ENCODE results near the gene HAGHL. TPM values are rescaled to one million over a fixed set of nuclear protein-coding genes. Genes with fewer than 3 reads are reported as not detected.

The HAGHL gene, protein sequence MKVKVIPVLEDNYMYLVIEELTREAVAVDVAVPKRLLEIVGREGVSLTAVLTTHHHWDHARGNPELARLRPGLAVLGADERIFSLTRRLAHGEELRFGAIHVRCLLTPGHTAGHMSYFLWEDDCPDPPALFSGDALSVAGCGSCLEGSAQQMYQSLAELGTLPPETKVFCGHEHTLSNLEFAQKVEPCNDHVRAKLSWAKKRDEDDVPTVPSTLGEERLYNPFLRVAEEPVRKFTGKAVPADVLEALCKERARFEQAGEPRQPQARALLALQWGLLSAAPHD
- 6.5 TPM for polyA plus RNA-seq (2013, experiment 1 of 4)
- polyA plus RNA-seq (2013, experiment 2 of 4), result 5.1 TPM
- 4.9 TPM for polyA plus RNA-seq (2013, experiment 3 of 4)
- 8.3 TPM for polyA plus RNA-seq (2013, experiment 4 of 4)

DNA sequence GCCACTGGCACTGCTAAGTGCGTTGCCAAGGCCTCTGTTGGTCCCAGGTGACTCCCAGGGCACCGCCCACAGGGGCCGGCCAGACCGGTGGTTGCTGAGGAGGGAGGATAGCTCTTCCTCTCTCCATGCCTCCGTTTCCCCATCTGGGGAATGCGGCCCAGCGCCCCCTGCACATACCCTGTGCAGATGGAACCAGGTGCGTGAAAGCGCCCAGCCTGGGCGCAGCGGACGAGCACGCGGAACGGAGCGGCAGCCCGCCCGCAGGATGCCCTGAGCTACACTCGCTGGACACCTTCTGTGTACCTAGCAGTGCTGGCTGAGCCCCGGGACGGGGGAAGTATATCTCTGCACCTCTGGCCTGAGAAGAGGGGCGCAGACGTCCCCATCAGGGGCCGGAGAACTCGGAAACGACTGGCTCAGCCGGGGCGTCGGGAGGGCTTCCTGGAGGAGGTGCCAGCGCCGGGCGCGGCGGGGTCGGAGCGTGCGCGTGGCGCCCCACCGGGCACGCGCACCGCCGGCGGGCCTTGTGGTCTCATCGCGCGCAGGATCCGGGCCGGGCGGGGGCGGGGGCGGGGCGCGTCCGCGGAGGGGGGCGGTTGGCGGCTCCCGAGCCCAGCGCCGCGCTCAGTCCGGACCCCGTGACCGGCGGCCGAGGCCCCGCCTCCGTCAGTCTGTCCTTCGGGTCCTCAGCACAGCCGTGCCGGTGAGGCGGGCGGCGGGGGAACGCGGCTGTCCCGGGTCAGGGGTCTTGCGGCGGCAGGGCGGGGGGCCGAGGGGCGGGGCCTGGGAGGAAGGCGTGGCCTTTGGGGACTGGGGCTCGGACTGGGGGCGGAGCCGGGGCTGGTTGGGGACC lies at the start of gene HAGHL, which contains the start of gene CCDC78:
Gene HAGHL (plus strand): TSS at position 669 of the 853 bp plus-strand sequence. CDS start 404 bp downstream, outside the sequence.
Gene CCDC78 (minus strand): TSS at position 6 of the 853 bp plus-strand sequence. CDS start 76 bp downstream, outside the sequence.
- no peak within 1 kb of the TSS for H3K27ac ChIP-seq (ENCODE audit: insufficient read depth, low read depth, low read length, poor library complexity, severe bottlenecking)
- peak within 1 kb of the TSS; percentile 49 for H3K4me3 ChIP-seq (ENCODE audit: insufficient read depth, low read depth, low read length)
- H3K9me3 ChIP-seq (ENCODE audit: control insufficient read depth, low read length), result no peaks in the 10 kb centered on the region
- peaks cover 35% of the 10 kb centered on the region for H3K27me3 ChIP-seq (ENCODE audit: control insufficient read depth, insufficient read depth, low read length, poor library complexity, severe bottlenecking)
- H3K36me3 ChIP-seq (ENCODE audit: control insufficient read depth, insufficient read depth, low read length), result no peaks in the 10 kb centered on the region
- WGBS, 2 experiments, result 3% methylated on average over 88 of the region's 88 CpGs
- H3K4me1 ChIP-seq (ENCODE audit: control insufficient read depth, insufficient read depth, low read length), result peaks cover 13% of the 10 kb centered on the region

DNA sequence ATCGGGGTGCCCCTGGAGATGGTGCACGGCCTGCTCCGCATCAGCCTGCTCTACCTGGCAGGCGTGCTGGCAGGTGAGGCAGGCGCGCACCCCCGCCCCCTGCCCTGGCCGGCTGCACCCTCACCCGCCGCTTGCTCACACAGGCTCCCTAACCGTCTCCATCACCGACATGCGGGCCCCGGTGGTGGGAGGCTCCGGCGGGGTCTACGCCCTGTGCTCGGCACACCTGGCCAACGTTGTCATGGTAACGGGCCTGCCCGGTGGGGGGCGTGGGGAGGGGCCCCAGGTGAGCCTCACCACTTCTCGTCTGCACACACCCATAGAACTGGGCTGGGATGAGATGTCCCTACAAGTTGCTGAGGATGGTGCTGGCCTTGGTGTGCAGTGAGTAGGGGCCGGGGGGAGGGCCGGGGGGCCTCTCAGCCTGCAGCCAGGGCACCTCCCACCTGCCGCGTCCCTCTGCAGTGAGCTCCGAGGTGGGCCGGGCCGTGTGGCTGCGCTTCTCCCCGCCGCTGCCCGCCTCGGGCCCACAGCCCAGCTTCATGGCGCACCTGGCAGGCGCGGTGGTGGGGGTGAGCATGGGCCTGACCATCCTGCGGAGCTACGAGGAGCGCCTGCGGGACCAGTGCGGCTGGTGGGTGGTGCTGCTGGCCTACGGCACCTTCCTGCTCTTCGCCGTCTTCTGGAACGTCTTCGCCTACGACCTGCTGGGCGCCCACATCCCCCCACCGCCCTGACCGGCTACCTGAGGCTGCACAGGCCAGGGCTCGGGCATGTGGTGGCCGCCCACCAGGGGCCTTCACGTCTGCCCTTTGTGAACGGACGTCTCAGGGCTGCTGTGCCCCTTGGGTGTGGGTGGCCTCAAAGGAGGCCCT lies 49.4 kb upstream of the HAGHL start:
- peaks cover 16% of the 10 kb centered on the region for H3K36me3 ChIP-seq (ENCODE audit: control insufficient read depth, insufficient read depth, low read length)
- H3K9me3 ChIP-seq (ENCODE audit: control insufficient read depth, low read length), result no peaks in the 10 kb centered on the region
- H3K27me3 ChIP-seq (ENCODE audit: control insufficient read depth, insufficient read depth, low read length, poor library complexity, severe bottlenecking), result peaks cover 12% of the 10 kb centered on the region
- peaks cover 14% of the 10 kb centered on the region for H3K4me1 ChIP-seq (ENCODE audit: control insufficient read depth, insufficient read depth, low read length)
- WGBS, 2 experiments, result 91 to 92% methylated on average over 57 of the region's 57 CpGs
- H3K4me3 ChIP-seq (ENCODE audit: insufficient read depth, low read depth, low read length), result no peak overlapping the region
- H3K27ac ChIP-seq (ENCODE audit: insufficient read depth, low read depth, low read length, poor library complexity, severe bottlenecking), result no peak overlapping the region

DNA sequence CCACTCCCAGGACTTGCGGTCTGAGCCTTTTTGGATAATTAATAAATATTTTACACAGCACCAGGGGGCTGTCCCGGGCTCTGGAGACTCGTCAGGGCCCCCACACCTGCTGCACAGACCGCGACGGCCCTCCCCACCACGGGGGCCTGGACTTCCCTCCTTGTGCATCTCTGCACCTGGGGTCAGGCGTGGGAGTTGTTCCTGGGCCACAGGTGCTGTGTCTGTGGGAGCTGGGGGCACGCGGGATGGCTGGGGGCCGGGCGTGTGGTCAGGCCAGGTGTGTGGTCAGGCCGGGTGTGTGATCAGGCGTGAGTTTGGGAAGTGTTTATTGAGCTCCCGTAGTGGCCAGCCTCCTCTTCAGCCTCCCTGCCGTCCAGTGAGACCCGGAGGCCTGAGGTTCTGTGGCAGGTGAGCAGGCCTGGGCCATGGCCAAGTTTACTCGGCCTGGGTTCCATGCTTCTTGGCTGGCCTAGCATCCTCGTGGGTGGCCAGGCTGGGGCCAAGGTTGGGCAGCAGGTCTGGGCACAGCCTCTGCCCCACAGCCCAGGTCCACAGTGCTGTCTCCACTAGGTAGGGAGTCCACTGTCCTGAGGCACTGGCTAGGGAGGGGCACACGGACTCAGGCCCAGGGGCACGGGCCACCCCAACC lies 48.6 kb upstream of the HAGHL start:
- WGBS, 2 experiments, result 94 to 95% methylated on average over 21 of the region's 21 CpGs
- H3K27ac ChIP-seq (ENCODE audit: insufficient read depth, low read depth, low read length, poor library complexity, severe bottlenecking), result no peak overlapping the region
- peaks cover 15% of the 10 kb centered on the region for H3K36me3 ChIP-seq (ENCODE audit: control insufficient read depth, insufficient read depth, low read length)
- H3K4me3 ChIP-seq (ENCODE audit: insufficient read depth, low read depth, low read length), result no peak overlapping the region
- H3K4me1 ChIP-seq (ENCODE audit: control insufficient read depth, insufficient read depth, low read length), result peaks cover 20% of the 10 kb centered on the region
- peaks cover 12% of the 10 kb centered on the region for H3K27me3 ChIP-seq (ENCODE audit: control insufficient read depth, insufficient read depth, low read length, poor library complexity, severe bottlenecking)
- no peaks in the 10 kb centered on the region for H3K9me3 ChIP-seq (ENCODE audit: control insufficient read depth, low read length)

DNA sequence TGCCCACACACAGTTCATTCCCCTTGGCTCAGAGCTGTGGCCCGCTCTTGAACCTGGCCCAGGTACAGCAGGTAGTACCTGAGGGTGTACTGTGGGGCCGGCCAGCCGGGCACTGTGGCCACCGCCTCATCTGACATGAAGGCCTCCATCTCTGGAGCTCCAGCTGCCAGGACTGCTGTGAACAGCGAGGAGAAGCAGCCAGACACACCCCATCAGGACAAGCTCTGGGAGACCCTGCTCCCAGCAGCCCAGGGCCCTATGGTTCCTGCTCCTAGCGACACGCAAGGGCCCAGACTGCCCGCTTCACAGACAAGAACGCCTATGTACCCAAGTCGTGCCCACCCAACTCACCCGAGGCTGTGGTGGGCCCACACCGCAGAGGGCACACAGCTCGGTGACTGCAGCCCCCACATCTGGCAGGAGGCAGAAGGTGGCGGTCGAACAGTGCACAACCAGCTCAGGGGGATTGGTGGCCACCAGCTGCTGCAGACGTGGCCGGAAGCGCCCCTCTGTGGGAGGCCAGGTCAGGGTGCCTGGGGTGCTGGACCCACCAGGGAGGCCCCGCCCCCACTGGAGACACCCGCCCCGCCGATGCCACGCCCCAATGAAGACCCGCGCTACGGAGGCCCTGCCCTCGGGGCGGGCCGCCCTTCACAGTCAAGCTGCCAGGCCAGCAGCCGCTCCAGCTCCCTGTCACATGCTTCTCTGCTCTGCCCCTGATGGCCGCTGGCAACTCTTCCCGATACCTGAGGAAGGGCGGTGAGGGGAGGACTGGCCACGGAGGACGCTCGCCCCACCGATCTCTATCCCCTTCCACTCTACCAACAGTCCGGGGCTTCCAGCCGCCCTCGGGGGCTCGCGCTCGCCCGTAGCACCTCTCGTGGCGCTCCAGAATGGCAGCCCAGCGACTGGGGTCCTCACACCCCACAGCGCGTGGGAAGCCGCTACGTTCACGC lies 47.8 kb upstream of the HAGHL start:
- 32 to 34% methylated on average over 50 to 52 of the region's 52 CpGs for WGBS, 2 experiments
- Histone ChIP-seq H3K9me3 (ENCODE audit: control insufficient read depth, low read length) (no peaks in the 10 kb centered on the region), H3K27me3 (ENCODE audit: control insufficient read depth, insufficient read depth, low read length, poor library complexity, severe bottlenecking) (peaks cover 12% of the 10 kb centered on the region), H3K4me3 (ENCODE audit: insufficient read depth, low read depth, low read length) (peak overlapping the region; percentile 42), H3K27ac (ENCODE audit: insufficient read depth, low read depth, low read length, poor library complexity, severe bottlenecking) (no peak overlapping the region), H3K4me1 (ENCODE audit: control insufficient read depth, insufficient read depth, low read length) (peaks cover 21% of the 10 kb centered on the region), H3K36me3 (ENCODE audit: control insufficient read depth, insufficient read depth, low read length) (peaks cover 15% of the 10 kb centered on the region)

DNA sequence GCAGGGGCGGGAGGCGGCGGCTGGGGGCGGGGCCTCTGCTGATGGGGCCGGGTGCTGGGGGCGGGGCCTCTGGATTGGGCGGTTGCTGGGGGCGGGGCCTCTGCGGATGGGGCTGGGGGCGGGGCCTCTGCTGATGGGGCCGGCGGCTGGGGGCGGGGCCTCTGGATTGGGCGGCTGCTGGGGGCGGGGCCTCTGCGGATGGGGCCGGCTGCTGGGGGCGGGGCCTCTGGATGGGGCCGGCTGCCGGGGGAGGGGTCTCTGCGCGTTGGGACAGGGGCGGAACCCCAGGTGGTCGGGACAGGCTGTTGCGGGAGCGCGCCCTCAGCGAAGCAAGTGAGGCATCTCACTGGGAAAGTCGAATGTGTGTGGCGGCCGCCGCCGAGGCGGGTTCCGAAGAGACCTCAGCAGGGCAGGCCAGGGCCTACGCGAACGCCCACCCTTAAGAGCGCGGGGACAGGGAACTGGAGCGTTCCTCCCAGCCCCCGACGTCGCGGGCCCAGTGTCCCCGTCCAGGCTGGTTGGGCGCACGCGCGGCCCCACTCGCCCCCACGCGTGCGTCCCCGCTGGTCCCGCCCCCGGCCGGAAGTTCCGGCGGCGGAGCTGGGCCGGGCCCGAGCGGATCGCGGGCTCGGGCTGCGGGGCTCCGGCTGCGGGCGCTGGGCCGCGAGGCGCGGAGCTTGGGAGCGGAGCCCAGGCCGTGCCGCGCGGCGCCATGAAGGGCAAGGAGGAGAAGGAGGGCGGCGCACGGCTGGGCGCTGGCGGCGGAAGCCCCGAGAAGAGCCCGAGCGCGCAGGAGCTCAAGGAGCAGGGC lies 46.9 kb upstream of the HAGHL start, which contains the start of gene STUB1:
Gene STUB1 (plus strand): TSS at position 597 of the 811 bp plus-strand sequence. CDS start 116 bp downstream, at position 713.
- H3K4me3 ChIP-seq (ENCODE audit: insufficient read depth, low read depth, low read length), result peak within 1 kb of the TSS; percentile 77
- H3K36me3 ChIP-seq (ENCODE audit: control insufficient read depth, insufficient read depth, low read length), result peaks cover 15% of the 10 kb centered on the region
- no peaks in the 10 kb centered on the region for H3K9me3 ChIP-seq (ENCODE audit: control insufficient read depth, low read length)
- H3K27me3 ChIP-seq (ENCODE audit: control insufficient read depth, insufficient read depth, low read length, poor library complexity, severe bottlenecking), result peaks cover 12% of the 10 kb centered on the region
- WGBS, 2 experiments, result 0% methylated on average over 87 to 91 of the region's 91 CpGs
- peak within 1 kb of the TSS; percentile 60 for H3K27ac ChIP-seq (ENCODE audit: insufficient read depth, low read depth, low read length, poor library complexity, severe bottlenecking)
- H3K4me1 ChIP-seq (ENCODE audit: control insufficient read depth, insufficient read depth, low read length), result peaks cover 14% of the 10 kb centered on the region

DNA sequence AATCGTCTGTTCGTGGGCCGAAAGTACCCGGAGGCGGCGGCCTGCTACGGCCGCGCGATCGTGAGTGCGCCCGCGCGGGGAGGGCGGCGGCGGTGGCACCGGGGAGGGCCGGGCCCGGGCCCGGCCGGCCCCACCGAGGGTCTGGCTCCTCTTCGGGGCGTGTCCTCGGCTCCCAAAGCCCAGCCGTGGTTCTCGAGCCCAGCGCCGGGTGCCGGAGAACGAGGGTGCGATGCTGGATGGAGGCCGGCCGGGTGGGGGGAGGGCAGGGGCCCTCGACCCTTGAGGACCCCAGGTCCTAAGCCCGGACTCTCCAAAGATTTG lies 46.3 kb upstream of the HAGHL start:
- H3K27ac ChIP-seq (ENCODE audit: insufficient read depth, low read depth, low read length, poor library complexity, severe bottlenecking), result peak overlapping the region; percentile 60

DNA sequence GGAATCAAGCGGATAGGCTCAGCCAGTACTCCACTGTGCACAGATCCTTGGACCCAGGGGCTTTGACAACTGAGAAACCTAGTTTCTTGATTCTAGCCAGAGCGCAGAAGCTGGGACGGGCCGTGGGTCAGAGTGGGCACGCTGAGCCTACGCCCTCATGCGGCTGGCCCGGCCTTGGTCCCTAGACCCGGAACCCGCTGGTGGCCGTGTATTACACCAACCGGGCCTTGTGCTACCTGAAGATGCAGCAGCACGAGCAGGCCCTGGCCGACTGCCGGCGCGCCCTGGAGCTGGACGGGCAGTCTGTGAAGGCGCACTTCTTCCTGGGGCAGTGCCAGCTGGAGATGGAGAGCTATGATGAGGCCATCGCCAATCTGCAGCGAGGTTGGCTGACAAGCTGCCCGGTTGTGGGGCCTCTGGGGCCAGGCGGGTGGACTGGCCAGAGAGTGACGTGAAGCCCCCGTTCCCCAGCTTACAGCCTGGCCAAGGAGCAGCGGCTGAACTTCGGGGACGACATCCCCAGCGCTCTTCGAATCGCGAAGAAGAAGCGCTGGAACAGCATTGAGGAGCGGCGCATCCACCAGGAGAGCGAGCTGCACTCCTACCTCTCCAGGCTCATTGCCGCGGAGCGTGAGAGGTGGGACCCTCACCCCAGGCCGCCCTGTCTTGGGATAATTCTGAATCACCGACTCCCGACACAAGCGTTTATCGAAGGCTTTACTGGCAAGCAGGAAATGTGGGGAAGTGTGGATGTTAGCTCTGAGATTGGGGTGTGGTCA lies 45.8 kb upstream of the HAGHL start:
- peaks cover 13% of the 10 kb centered on the region for H3K4me1 ChIP-seq (ENCODE audit: control insufficient read depth, insufficient read depth, low read length)
- H3K27me3 ChIP-seq (ENCODE audit: control insufficient read depth, insufficient read depth, low read length, poor library complexity, severe bottlenecking), result peaks cover under 1% of the 10 kb centered on the region
- peaks cover 15% of the 10 kb centered on the region for H3K36me3 ChIP-seq (ENCODE audit: control insufficient read depth, insufficient read depth, low read length)
- H3K9me3 ChIP-seq (ENCODE audit: control insufficient read depth, low read length), result no peaks in the 10 kb centered on the region
- WGBS, 2 experiments, result 66 to 67% methylated on average over 44 of the region's 44 CpGs
- no peak overlapping the region for H3K27ac ChIP-seq (ENCODE audit: insufficient read depth, low read depth, low read length, poor library complexity, severe bottlenecking)
- H3K4me3 ChIP-seq (ENCODE audit: insufficient read depth, low read depth, low read length), result peak overlapping the region; percentile 77

More for the DNA sequence above, 46.3 kb upstream of the HAGHL start:
- H3K9me3 ChIP-seq (ENCODE audit: control insufficient read depth, low read length), result no peaks in the 10 kb centered on the region
- H3K36me3 ChIP-seq (ENCODE audit: control insufficient read depth, insufficient read depth, low read length), result peaks cover 15% of the 10 kb centered on the region
- H3K4me3 ChIP-seq (ENCODE audit: insufficient read depth, low read depth, low read length), result peak overlapping the region; percentile 77
- H3K4me1 ChIP-seq (ENCODE audit: control insufficient read depth, insufficient read depth, low read length), result peaks cover 13% of the 10 kb centered on the region
- WGBS, 2 experiments, result 1% methylated on average over 38 of the region's 38 CpGs
- H3K27me3 ChIP-seq (ENCODE audit: control insufficient read depth, insufficient read depth, low read length, poor library complexity, severe bottlenecking), result peaks cover 7% of the 10 kb centered on the region
